OCI-LY3 (cell line): Measurements from ENCODE around the gene SHD.

Experiments
- H2AFZ ChIP-seq: fragments of 200-600, 300-600 bp; shearing (Covaris generic); 2 replicates; pipeline ENCODE4 v1.6.0; 2014; ENCODE audit warnings: antibody characterized with exemption, low read depth, low read length
- H3K27ac ChIP-seq: fragments of 200-600, 300-600 bp; sonication (generic); 2 replicates; pipeline ENCODE4 v1.5.1; 2014; ENCODE audit warnings: mild to moderate bottlenecking, low read length, moderate library complexity, mixed read lengths
- H3K27me3 ChIP-seq: fragments of 200-600, 300-600 bp; sonication (generic); 2 replicates; pipeline ENCODE4 v1.6.1; 2014; ENCODE audit warnings: low read depth, low read length, mixed read lengths
- H3K36me3 ChIP-seq: fragments of 200-600, 300-600 bp; sonication (generic); replicated peaks from 2 replicates; pipeline ENCODE3; 2014; ENCODE audit warnings: low read depth, low read length, mixed read lengths
- H3K4me1 ChIP-seq: fragments of 300-600, 200-600 bp; sonication (generic); 2 replicates; pipeline ENCODE4 v1.6.1; 2014; ENCODE audit warnings: low read length, mixed read lengths
- H3K4me2 ChIP-seq: fragments of 200-600, 300-600 bp; sonication (generic); 2 replicates; pipeline ENCODE4 v1.6.1; 2014; ENCODE audit warnings: low read length, mixed read lengths
- H3K4me3 ChIP-seq: fragments of 300-600, 200-600 bp; sonication (generic); 2 replicates; pipeline ENCODE4 v1.5.1; 2014; ENCODE audit warnings: antibody characterized with exemption, mild to moderate bottlenecking, low read length, moderate library complexity
- H3K79me2 ChIP-seq: fragments of 300-600, 200-600 bp; shearing (Covaris generic); 2 replicates; pipeline ENCODE4 v1.6.1; 2014; ENCODE audit warnings: mild to moderate bottlenecking, low read length, mixed read lengths
- H3K9ac ChIP-seq: fragments of 300-600, 200-600 bp; shearing (Covaris generic); 2 replicates; pipeline ENCODE4 v1.6.0; 2014; ENCODE audit warnings: mild to moderate bottlenecking, low read length, moderate library complexity
- H3K9me3 ChIP-seq: fragments of 200-600, 300-600 bp; shearing (Covaris generic); 2 replicates; pipeline ENCODE4 v1.6.1; 2014; ENCODE audit warnings: low read length, mixed read lengths; ENCODE audit not compliant: insufficient read depth
- H4K20me1 ChIP-seq: fragments of 200-600, 300-600 bp; sonication (generic); 2 replicates; pipeline ENCODE4 v1.6.1; 2016; ENCODE audit warnings: low read length, mixed read lengths; ENCODE audit not compliant: insufficient read depth
- EZH2phosphoT487 ChIP-seq: fragments of 200-600 bp; shearing (Covaris generic); IDR thresholded peaks from 2 replicates; pipeline ENCODE4 v1.6.1; 2018; ENCODE audit warnings: antibody characterized with exemption, mixed run types, low read depth
- TF ChIP-seq, protein P1 (sequence below): fragments of 200-600, 300-600 bp; sonication (generic); IDR thresholded peaks from 2 replicates; pipeline ENCODE4 v1.5.1; 2014; ENCODE audit warnings: antibody characterized with exemption, low read length, low read depth

SHD gene

DNA sequence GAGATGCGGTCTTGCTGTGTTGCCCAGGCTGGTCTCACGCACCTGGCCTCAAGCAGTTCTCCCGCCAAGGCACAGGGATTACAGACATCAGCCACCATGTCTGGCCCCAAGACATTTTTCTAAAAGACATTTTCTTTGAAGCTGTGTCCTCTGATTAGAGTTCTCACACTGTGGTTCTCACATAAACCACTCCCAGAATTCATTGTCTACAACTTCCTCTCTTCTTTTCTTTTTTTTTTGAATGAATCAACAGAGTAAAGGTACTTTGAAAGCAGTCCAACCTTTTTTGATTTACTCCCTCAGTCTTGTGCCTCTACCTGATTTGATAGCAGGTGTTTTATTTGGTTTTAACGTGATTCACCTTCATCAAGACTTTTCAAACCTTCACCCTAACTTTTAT lies 14.3 kb upstream of the SHD start:
- H3K27ac ChIP-seq, result no peak overlapping the region
- H2AFZ ChIP-seq, result no peak overlapping the region
- no peaks in the 10 kb centered on the region for H4K20me1 ChIP-seq

DNA sequence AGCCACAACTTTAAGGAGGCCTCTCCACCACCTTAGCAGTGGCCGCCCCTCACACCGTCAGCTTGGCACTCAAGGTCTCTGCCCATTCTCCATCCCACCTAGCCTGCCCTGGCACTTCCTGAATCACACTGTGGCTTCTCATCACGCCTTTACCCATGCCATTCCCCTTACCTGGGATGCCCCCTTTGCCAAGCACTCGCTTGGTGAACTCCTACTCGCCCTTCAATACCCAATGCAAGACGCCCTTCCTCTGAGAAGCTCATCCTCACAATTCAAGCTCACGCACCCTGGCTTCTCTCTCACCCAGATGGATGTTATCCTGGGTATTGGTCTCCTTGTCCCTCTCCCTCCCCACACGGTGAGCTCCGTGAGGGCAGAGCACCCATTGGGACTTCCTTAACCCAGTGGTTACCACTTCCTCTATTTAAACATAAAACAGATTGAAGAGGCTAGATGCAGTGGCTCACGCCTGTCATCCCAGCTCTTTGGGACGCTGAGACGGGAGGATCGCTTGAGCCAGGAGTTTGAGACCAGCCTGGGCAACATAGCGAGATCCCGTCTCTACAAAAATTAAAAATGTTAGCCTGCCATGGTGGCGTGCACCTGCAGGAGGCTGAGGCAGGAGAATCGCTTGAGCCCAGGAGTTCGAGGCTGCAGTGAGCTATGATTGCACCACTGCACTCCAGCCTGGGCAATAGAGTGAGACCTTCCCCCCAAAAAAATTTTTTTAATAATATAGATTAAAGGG lies 12.6 kb upstream of the SHD start:
- peaks cover 5% of the 10 kb centered on the region; the same call in 1 of the 2 replicates for H3K4me1 ChIP-seq
- no peak overlapping the region for H3K27ac ChIP-seq
- H3K79me2 ChIP-seq, result no peaks in the 10 kb centered on the region
- H4K20me1 ChIP-seq, result no peaks in the 10 kb centered on the region
- no peak overlapping the region for H3K4me2 ChIP-seq
- no peak overlapping the region for H3K9ac ChIP-seq
- H3K9me3 ChIP-seq, result no peaks in the 10 kb centered on the region
- TF ChIP-seq EZH2phosphoT487, result no peak
- TF ChIP-seq, protein P1, sequence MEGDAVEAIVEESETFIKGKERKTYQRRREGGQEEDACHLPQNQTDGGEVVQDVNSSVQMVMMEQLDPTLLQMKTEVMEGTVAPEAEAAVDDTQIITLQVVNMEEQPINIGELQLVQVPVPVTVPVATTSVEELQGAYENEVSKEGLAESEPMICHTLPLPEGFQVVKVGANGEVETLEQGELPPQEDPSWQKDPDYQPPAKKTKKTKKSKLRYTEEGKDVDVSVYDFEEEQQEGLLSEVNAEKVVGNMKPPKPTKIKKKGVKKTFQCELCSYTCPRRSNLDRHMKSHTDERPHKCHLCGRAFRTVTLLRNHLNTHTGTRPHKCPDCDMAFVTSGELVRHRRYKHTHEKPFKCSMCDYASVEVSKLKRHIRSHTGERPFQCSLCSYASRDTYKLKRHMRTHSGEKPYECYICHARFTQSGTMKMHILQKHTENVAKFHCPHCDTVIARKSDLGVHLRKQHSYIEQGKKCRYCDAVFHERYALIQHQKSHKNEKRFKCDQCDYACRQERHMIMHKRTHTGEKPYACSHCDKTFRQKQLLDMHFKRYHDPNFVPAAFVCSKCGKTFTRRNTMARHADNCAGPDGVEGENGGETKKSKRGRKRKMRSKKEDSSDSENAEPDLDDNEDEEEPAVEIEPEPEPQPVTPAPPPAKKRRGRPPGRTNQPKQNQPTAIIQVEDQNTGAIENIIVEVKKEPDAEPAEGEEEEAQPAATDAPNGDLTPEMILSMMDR, result no peak
- no peak overlapping the region for H2AFZ ChIP-seq
- H3K36me3 ChIP-seq, result peaks cover 12% of the 10 kb centered on the region
- H3K4me3 ChIP-seq, result no peak overlapping the region
- H3K27me3 ChIP-seq, result no peaks in the 10 kb centered on the region

More for the DNA sequence above, 14.3 kb upstream of the SHD start:
- no peaks in the 10 kb centered on the region for H3K27me3 ChIP-seq
- TF ChIP-seq, protein P1, result no peak
- TF ChIP-seq EZH2phosphoT487, result no peak
- no peaks in the 10 kb centered on the region for H3K9me3 ChIP-seq
- no peak overlapping the region for H3K4me3 ChIP-seq
- no peaks in the 10 kb centered on the region for H3K79me2 ChIP-seq
- H3K4me1 ChIP-seq, result peaks cover 11% of the 10 kb centered on the region
- H3K9ac ChIP-seq, result no peak overlapping the region
- H3K36me3 ChIP-seq, result peaks cover 10% of the 10 kb centered on the region
- H3K4me2 ChIP-seq, result no peak overlapping the region

DNA sequence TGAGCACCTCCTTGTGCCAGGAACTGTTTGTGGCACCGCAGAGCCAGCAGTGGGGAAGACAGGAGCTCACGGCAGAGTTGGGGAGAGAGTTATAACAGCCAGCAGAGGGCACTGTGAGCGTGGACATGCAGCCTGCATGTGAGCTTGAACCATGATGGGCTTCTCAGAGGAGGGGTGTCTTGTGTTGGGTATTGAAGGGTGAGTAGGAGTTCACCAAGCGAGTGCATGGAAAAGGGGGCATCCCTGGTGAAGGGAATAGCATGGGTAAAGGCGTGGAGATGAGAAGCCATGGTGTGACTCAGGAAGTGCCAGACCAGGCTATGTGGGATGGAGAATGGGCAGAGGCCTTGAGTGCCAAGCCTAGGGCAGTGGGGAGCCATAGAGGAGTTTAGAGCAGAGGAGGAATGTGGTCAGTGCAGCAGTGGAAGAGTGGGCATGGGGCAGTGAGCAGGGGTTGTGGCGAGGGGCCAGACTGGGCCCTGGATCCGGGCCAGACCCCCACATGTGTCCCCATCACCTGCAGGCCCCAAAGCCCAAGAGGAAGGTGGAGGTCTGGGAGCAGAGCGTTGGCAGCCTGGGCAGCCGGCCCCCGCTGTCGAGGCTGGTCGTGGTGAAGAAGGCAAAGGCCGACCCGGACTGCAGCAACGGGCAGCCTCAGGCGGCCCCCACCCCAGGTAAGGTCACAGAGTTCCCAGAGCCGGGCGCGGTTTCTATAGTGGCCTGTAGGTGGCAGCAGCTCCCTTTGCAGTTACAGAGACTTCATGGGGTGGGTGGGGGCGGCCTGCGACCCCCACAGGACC lies 11.8 kb upstream of the SHD start:
- Histone ChIP-seq H2AFZ (no peak overlapping the region), H3K27ac (no peak overlapping the region), H4K20me1 (no peaks in the 10 kb centered on the region), H3K9me3 (no peaks in the 10 kb centered on the region), H3K9ac (no peak overlapping the region), H3K36me3 (peaks cover 14% of the 10 kb centered on the region), H3K4me1 (peaks cover 5% of the 10 kb centered on the region; the same call in 1 of the 2 replicates), H3K4me2 (no peak overlapping the region), H3K27me3 (no peaks in the 10 kb centered on the region), H3K79me2 (no peaks in the 10 kb centered on the region), H3K4me3 (no peak overlapping the region)
- TF ChIP-seq, protein P1, result peak; percentile 80
- no peak for TF ChIP-seq EZH2phosphoT487
